GM18868 (cell line): ENCODE results near the gene NUBPL.
"Not testable (repeated sequence)": the region's sequence is repeated elsewhere in the genome, so short reads cannot be mapped to it uniquely, and the experiment has no call there.

Experiments used
- ATAC-seq: cut with Tn5 transposase; IDR thresholded peaks from one replicate; pipeline ENCODE4 v1.9.1; 2021; ENCODE audit warnings: mild to moderate bottlenecking, moderate library complexity; ENCODE audit not compliant: unreplicated experiment

NUBPL gene

DNA sequence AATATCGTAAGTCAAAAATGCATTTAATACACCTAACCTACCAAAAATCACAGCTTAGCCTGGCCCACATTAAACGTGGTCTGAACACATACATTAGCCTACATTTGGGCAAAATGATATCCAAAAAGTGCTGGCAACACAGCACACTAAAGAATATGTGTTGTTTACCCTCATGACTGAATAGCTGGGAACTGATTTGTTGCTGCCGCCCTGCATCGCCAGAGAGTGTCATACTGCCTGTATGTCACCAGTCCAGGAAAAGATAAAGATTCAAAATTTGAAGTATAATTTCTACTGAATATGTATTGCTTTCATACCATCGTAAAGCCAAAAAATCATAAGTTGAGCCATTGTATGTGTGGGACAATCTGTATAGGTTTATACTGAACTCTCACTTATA lies 157.8 kb downstream of the NUBPL start:
- no peak for ATAC-seq

DNA sequence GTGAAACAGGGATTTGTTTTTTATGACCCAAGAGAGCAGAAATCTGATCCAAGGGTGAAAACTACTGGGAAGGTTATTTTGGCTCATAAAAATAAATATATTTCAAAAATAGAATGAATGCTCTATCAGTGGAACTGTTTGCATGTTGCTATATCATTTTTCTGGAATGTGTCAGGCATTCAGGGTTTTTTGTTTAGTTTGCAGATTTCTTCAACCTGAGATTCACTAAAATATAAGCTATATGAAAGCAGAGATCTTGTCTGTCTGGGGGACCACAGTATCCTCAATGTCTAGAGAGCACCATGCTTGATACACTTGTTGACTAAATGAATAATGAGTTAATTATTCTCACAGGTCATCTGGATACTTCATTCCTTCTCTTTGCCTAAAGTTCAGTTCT lies 165.1 kb downstream of the NUBPL start:
- no peak for ATAC-seq

DNA sequence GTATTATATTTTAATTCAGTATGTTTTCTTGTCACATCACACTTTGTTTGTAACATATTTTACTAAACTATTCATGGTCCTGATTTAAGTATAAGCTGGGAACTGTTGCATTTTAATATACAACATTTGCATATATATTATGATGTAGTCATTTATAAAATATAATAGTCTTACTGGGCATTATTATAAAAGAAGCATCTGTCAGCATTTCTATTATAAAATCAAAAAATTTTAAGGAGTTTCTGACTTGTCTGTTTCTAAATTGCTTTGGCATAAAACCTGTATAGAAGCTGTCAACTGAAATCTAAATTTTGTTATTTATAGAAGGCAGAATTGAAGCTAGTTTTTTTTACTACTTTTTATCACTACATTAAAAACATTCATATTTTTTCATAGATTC lies 166.6 kb downstream of the NUBPL start:
- ATAC-seq, result no peak

DNA sequence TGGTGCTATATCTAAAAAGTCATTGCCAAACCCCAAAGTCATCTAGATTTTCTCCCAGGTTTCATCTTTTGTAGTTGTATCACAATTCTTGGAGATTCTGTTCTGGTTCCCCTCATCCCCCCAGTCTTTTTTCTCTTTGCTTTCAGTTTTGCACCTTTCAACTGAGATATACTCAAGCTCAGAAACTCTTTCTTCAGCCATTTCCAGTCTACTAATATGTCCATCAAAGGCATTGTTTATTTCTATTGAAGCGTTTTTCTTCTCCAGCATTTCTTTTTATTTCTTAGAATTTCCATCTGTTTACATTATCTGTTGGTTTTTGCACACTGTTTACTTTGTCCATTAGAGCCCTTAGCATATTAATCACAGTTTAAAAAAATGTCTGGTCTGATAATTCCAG lies 179.5 kb downstream of the NUBPL start:
- no peak for ATAC-seq

DNA sequence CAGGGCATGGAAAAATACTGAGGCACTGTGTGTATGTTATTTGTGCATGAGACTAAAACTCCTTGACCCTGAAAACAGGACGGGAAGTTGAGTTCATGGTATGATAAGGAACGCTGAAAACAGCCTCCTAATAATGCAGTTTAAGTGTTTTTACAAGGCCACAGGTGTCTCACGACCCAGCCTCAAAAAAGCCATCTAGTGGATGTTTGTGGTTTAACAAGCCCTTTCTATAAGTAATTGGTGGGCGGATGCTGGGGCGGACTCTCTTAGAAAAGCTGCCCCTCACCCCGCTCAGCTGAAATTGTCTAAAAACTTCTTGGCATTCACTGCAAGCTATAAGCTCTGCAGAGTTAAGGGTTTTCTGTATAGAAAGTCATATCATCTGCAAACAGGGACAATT lies 184.5 kb downstream of the NUBPL start:
- ATAC-seq, result no peak

DNA sequence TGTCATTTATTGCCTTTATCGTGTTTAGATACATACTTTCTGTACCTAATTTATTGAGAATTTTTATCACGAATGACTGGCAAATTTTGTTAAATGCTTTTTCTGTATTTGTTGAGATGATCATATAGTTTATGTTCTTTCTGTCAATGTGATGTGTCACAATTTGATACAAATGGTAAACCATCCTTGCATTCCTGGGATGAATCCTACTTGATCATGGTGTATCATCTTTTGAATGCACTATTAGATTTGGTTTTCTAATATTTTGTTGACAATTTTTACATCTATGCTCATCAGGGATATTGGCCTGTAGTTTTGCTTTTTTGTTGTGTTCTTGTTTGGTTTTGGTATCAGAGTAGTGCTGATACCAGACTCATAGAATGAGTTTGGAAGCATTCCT lies 185.1 kb downstream of the NUBPL start:
- ATAC-seq, result no peak

DNA sequence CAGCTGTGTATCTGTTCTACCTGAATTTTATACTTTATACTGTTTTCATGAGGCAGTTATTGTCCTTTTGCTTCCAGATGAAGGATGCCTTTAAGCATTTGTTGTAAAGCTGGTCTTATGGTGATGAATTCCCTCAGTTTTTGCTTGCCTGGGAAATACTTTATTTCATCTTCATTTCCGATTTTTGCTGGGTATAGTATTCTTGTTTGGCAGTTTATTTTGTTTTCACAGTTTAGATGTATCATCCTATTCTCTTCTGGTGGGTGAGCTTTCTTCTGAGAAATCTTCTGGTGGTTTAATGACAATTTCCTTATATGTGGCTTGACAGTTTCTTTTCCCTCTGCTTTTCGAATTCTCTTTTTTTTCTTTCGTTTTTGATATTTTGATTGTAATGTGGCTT lies 188.1 kb downstream of the NUBPL start:
- no peak for ATAC-seq

DNA sequence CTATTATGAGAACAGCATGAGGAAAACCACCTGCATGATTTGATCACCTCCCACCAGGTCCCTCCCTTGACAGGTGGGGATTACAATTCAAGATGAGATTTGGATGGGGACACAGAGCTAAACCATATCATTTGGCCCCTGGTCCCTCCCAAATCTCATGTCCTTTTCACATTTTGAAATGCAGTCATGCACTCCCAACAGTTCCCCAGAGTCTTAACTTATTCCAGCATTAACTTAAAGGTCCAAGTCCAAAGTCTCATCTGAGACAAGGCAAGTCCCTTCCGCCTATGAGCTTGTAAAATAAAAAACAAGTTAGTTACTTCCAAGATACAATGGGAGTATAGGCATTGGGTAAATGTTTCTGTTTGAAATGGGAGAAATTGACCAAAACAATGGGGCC lies 189.8 kb downstream of the NUBPL start:
- ATAC-seq, result not testable (repeated sequence)

DNA sequence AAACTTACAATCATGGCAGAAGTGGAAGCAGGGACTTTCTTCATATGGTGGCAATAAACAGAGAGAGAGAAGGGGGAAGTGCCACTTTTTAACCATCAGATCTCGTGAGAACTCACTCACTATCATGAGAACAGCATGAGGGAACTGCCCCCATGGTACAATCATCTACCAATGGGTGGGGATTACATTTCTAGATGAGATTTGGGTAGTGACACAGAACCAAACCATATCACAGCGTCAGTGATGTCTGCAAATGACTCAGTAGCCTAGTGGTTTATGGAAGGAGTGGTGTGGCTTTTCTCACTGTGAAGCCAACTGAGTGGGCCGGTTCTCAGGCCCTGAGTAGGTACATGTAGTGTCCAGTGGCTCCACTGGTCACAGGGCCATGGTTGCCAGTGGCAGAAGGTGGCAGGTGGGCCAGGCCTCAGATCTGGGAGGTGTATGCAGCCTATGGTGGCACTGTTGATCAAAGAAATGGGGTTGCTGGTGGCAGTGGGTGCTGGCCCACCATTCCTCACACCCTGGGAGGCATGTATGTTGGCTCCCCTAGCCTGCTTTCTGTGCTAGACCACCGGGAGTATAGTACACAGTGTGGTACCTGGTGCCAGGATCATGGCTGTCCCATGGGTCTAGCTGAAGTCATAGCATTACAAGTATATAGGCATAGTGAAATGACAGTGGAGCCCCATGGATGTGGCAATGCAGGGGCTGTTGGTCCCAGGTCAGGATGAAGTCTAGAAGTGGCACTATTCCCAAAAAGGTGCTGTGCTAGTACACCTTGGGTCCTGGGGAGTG lies 191.9 kb downstream of the NUBPL start:
- ATAC-seq, result peak; percentile 86

DNA sequence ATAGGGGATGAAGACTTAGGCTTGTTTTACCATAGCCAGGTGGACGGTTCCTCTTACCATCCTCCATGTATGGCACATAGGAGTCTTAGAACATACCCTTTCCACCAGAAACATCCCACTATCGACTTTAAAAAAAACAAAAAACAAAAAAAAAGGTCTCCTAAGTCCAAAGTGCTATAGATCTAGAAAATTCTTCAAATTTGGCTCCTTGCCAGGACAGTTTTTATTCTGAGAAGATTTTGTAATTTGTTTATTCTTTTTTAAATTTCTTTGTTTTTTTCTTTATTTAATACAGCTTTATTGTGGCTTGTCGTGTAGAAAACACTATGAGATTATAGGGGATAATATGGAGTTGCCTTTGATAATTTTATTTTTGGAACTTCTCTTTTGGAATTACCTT lies 197.7 kb downstream of the NUBPL start:
- ATAC-seq, result no peak

DNA sequence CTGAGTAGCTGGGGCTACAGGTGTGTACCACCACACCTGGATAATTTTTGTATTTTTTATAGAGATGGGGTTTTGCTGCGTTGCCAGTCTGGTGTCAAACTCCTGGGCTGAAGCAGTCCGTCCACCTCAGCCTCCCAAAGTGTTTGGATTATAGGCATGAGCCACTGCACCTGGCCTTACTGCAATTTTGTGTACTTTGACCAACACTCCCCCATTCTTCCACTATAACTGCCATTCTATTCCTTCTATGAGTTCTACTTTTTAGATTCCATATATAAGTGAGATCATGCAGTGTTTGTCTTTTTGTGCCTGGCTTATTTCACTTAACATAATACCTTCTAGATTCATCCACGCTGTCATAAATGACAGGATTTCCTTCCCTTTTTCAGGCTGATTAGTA lies 199.1 kb downstream of the NUBPL start:
- ATAC-seq, result no peak

DNA sequence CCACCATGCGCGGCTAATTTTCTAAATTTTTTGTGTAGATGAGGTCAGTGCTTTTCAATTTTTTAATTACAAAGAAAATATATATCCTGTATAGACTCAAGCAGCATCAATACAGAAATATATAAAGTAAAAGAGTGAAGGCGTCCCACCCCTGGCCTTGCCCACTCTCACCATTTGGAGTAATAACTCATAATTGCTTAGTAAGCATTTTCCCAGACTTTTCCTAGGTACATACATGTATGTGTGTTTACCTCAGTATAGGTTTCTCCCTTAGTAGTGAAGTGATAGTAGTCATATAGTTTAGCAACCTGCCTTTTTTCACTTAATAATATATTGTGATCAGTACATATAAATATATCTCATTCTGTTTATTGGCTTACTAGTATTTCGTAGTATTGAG lies 200.1 kb downstream of the NUBPL start:
- no peak for ATAC-seq

DNA sequence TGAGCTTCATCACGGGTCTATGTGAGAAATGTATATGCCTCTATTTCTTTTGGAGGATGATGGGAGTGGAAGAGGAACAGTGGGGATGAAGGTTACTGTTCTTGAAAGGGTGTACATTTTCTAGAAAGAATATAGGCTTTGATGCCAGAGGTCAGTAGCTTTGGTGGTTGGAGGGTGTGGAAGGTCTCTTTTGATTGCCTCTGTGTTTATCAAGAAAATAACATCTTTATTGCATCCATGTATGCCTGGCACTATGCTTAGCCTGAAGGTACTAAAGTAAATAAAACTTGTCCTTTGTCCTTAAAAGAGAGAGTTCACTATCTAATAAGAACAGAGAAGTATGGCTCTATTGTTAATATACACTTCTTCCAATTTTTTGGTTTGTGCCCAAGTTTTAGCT lies 201.8 kb downstream of the NUBPL start:
- no peak for ATAC-seq

DNA sequence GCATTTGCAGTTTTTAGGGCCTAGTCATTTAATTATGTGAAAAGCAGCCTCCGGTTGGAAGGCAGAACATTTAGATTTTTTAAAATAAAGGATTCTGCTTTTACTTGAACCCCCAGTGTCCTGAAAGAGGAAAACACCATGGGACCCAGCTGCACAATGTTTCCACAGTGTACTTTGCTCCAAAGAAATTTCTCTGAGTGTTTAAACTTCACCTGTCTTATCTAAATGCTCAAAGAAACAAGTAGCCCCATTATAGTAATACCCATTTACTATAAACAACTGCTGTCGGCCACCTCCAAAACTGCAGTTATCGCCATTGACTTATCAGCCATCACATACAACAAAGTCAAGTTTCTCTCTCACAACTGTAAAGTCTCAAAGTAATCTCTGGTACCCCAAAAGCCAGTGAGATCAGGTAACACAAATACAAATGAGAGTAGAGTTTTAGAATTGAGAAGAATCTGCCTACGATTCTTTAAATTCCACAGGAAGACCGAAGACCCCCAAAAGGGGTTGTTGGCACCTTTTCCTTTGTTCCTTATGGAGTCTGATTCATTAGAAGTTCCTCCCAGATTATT lies 205.2 kb downstream of the NUBPL start:
- no peak for ATAC-seq

DNA sequence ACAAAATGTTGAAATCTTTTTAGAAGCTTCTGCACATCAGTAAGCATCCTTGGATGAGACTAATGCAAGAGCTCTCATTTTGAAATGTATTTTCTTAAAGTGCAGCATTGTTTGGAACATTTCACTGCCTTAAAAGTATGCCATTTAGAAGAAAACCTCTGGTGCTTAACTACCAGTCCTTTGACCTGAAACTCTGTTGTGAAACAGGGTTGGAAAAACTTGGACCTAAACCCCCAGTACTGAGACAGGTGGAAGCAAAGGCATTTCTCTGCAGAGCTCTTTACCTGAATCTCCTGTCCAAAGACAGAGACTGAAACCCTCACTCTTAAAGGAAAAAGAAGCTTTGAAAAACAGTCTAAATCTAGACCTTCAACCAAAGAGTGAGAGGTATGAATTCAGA lies 207.2 kb downstream of the NUBPL start:
- ATAC-seq, result no peak

DNA sequence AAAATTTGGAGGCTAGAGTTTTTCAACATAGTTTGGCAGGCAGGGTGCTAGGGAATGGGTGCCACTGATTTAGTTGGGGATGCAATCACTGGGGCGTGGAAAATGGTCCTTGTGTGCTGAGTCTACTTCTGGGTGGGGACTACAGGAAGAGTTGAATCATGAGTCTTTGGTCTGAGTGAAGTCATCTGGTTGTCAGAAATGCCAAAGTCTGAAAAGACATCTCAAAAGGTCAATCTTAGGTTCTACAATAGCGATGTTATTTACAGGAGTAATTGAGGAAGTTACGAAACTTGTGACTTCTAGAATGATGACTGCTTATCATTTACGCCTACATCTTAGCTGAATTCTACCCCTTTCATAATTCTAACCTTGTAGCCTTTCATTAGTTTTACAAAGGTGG lies 209.1 kb downstream of the NUBPL start:
- ATAC-seq, result no peak

DNA sequence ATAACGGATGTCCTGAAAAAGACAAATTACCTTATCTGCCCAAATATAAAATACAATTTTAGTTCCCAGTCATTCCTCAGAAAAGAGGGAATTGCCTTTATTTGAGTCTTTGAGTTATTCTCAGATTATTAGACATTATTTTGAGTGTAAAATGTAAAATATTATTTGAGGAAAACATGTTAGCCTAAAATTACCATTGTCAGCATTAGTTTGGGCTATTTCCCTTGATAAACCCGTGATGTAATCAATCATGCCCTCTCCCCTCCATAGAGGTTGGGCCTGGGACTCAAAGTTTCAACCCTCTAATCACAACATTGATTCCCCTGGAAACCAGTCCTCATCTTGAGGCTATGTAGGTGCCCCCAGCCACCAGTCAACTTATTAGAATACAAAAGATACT lies 213.4 kb downstream of the NUBPL start:
- ATAC-seq, result no peak

DNA sequence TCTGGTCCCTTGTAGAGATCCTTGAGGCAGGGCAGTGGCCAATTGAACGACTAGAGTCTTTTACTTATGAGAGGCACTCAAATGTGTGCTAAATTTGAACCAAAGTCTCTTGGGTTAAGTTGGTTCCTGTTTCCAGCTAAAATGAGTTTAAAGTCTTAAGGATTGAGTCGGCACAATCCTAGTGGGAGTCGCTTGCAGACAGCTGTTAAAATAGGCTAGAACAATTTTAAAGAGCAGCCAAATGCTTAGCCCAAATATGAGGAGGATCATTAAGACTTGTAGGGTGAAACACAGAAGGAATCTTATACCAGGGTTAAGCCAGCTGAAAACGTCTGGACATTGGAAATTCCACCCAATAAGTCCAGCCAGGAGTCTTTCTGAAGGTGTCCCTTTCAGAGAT lies 216.1 kb downstream of the NUBPL start:
- ATAC-seq, result no peak

DNA sequence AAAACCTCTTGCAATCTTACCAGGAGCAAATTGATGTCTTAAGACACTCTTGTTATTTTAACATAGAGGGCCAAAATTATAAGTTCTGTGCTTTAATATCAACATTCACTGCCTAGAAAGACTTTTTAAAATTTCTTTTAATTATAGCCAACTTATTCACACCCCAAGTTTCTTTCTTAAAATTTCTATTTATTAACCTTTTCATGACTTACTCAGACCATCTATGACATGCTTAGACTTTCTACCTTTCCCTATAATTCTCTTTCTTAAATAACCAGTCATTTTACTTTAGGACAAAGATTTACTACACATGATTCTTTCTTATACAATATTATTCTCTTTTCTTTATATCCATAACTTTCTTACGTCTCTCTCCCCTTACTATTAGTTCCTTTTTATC lies 220.4 kb downstream of the NUBPL start:
- ATAC-seq, result no peak

DNA sequence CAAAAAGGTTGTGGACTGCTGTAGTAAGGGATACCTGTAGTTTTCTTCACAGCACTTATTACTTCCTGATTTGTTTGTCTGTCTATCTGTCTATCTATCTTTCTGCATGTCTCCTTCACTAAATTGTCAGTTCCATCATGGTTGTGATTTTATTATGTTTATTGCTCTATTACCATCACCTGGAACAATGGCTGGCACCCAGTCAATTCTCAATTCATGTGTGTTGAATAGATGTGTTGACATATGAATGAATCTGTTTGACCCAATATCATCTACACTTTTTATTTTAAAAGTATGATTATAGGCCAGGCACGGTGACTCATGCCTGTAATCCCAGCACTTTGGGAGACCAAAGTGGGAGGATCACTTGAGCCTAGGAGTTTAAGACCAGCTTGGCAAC lies 224.4 kb downstream of the NUBPL start:
- no peak for ATAC-seq

DNA sequence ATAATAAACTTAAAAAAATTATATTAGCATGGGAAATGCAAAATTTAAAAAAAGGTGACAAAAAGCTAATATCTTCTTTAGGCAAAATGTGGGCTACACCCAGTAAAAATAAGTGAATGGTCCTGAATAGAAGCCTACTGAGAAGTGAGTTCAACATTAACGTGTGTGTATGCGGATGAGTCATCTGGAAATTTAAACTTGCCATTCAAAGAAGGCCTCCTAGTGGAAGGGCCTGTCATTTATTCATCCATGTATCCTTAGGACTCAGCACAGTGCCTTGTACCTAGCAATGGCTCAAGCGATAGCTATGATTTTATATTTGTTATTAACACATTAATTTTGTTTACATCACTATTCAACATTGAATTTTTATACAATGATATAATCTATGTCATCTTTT lies 226.2 kb downstream of the NUBPL start:
- no peak for ATAC-seq

DNA sequence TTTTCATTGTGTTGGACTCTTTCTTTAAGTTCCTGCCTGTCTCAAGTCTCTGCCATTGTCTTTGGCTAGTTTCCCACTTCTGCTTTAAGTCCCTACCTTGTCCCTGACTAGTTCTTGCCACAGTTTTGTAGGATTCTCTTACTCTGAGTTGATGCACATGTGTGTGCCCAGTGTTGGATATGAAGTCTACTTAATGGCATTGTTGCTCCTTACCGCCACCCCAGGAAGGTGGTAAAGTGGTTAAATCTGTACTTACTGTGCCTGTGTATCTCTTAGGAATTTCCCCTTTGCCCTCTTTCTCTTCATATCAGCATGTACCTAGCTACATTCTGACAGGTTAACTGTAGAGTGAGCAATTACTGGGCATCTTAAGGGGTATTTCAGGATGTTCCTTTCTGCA lies 227.1 kb downstream of the NUBPL start:
- no peak for ATAC-seq

DNA sequence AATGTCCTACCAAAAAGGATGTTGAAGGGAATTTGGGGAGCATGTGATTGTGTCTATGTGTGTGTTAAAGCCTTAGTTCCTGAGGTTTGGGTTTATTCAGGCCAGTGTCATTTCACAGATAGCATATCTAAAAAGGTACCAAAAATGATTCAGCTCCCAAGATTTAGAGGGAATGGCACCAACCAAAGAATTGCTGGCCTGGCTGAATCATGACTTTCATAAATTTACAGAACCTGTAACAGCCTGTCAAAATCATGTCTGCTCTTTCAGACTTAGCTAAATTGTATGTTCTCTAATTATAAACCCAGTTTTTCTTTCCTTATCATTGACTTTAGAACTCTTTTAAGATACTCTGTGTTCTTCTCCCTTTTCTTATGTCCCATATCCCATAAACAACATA lies 231.5 kb downstream of the NUBPL start:
- ATAC-seq, result no peak
